ENCODE data around the gene STIM1.

DNA sequence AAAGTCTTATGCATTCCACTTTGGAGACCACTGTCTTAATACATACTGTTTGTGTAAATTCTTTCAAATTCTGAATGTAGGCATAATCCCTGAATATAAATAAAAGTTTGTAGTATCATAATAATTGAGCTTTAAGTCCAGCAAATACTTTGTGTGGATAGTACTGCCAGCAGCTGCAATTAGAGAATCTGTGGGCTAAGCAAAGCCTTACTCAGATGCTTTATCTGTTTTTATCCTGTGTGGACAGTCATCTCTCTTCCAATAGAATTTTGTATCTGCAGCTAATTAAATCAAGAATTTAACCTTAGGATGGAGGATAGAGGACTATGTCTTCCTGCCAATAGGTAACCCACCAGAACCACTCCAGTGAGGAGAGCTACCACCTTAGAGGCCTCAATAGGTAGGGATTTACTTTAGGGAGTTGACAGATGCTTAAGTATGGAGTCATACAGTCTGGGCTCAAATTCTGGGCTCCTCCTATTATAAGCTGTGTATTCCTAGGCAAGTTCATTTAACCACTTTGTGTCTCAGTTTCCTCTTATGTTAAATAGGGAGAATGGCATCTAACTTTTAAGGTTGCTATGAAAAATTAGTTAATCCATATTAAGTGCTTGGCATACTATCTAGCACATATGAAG lies 71.1 kb downstream of the STIM1 start:
- TF ChIP-seq, protein P1, sequence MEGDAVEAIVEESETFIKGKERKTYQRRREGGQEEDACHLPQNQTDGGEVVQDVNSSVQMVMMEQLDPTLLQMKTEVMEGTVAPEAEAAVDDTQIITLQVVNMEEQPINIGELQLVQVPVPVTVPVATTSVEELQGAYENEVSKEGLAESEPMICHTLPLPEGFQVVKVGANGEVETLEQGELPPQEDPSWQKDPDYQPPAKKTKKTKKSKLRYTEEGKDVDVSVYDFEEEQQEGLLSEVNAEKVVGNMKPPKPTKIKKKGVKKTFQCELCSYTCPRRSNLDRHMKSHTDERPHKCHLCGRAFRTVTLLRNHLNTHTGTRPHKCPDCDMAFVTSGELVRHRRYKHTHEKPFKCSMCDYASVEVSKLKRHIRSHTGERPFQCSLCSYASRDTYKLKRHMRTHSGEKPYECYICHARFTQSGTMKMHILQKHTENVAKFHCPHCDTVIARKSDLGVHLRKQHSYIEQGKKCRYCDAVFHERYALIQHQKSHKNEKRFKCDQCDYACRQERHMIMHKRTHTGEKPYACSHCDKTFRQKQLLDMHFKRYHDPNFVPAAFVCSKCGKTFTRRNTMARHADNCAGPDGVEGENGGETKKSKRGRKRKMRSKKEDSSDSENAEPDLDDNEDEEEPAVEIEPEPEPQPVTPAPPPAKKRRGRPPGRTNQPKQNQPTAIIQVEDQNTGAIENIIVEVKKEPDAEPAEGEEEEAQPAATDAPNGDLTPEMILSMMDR (IDR thresholded peaks at IDR 0.05; ENCODE audit: borderline replicate concordance, extremely low read depth, low read length, poor library complexity, severe bottlenecking) = no peak
- no peak for TF ChIP-seq EZH2 (IDR thresholded peaks at IDR 0.05; ENCODE audit: borderline replicate concordance, low read depth, low read length, severe bottlenecking)

Measured in DND-41 (cell line).